NCI-H1436 (cell line): Measurements from ENCODE around the gene MYOD1.

Experiments used
- DNase-seq: peaks from one replicate; lab custom pipeline; 2025; lab: John Stamatoyannopoulos, UW

MYOD1 gene

GRCh38 chr11:17750013-17750800 is 30.8 kb downstream of the MYOD1 start:
- DNase-seq = no peak

- DNase-seq = no peak
Measured at GRCh38 chr11:17750801-17751165, 31.4 kb downstream of the MYOD1 start.

- DNase-seq = no peak
Measured at GRCh38 chr11:17751558-17751957, 32.2 kb downstream of the MYOD1 start.

GRCh38 chr11:17752144-17752543 is 32.8 kb downstream of the MYOD1 start:
- DNase-seq = no peak

GRCh38 chr11:17753153-17753552 is 33.8 kb downstream of the MYOD1 start:
- DNase-seq = no peak

GRCh38 chr11:17753641-17754040 is 34.3 kb downstream of the MYOD1 start:
- no peak for DNase-seq

- no peak for DNase-seq
Measured at GRCh38 chr11:17755891-17756290, 36.5 kb downstream of the MYOD1 start.

- peak; percentile 23 for DNase-seq
Measured at GRCh38 chr11:17760102-17761029, 41.0 kb downstream of the MYOD1 start.

GRCh38 chr11:17762309-17762974 is 43.1 kb downstream of the MYOD1 start:
- DNase-seq = no peak

GRCh38 chr11:17763244-17763643 is 43.9 kb downstream of the MYOD1 start:
- no peak for DNase-seq

- DNase-seq = no peak
Measured at GRCh38 chr11:17763703-17764102, 44.3 kb downstream of the MYOD1 start.

GRCh38 chr11:17764446-17765218 is 45.3 kb downstream of the MYOD1 start:
- DNase-seq = no peak

GRCh38 chr11:17765356-17766072 is 46.1 kb downstream of the MYOD1 start:
- DNase-seq = no peak

GRCh38 chr11:17766073-17766359 is 46.6 kb downstream of the MYOD1 start:
- no peak for DNase-seq

- no peak for DNase-seq
Measured at GRCh38 chr11:17766590-17766989, 47.2 kb downstream of the MYOD1 start.

GRCh38 chr11:17767301-17767885 is 48.0 kb downstream of the MYOD1 start:
- peak; percentile 26 for DNase-seq

- DNase-seq = no peak
Measured at GRCh38 chr11:17767914-17768313, 48.5 kb downstream of the MYOD1 start.

- DNase-seq = no peak
Measured at GRCh38 chr11:17768547-17768946, 49.2 kb downstream of the MYOD1 start.

GRCh38 chr11:17769218-17769617 is 49.8 kb downstream of the MYOD1 start:
- no peak for DNase-seq

GRCh38 chr11:17770048-17770652 is 50.8 kb downstream of the MYOD1 start:
- DNase-seq = no peak

GRCh38 chr11:17770917-17771316 is 51.5 kb downstream of the MYOD1 start:
- no peak for DNase-seq
